Caco-2 (cell line): Measurements from ENCODE around the gene TRIM66. TPM values are rescaled to one million over a fixed set of nuclear protein-coding genes. Genes with fewer than 3 reads are reported as not detected.

Source experiments
- BruUV-seq: library from RNA; stranded (reverse); fragments of 400-500 nt; replicated peaks from 2 replicates; lab custom pipeline; 2021; lab: Mats Ljungman, UMichigan
- CTCF ChIA-PET: fragments of 300-600 bp; sonication (Branson Sonifier 250); formaldehyde crosslinking; loops from one replicate; lab custom pipeline; 2022; ENCODE audit warnings: antibody characterized with exemption; lab: Charles Lee
- POLR2A ChIA-PET: fragments of 300-600 bp; sonication (Branson Sonifier 250); formaldehyde crosslinking; loops from one replicate; lab custom pipeline; 2022; ENCODE audit warnings: antibody characterized with exemption; lab: Charles Lee
- DNase-seq, 2 experiments: peaks; one replicate each; pipeline versions ENCODE4 v3.0.0 to v3.0.0-alpha.2; 2020 to 2022
- H3K27me3 ChIP-seq: replicated peaks from 2 replicates; pipeline ENCODE4 v1.6.0; 2011; ENCODE audit warnings: low read length; ENCODE audit not compliant: control insufficient read depth, insufficient read depth
- H3K36me3 ChIP-seq: 2 replicates; pipeline ENCODE4 v1.5.1; 2011; ENCODE audit warnings: low read length; ENCODE audit not compliant: control insufficient read depth, insufficient read depth
- H3K4me1 ChIP-seq: fragments of 250-450 bp; sonication (Bioruptor Pico); 2 replicates; pipeline ENCODE4 v1.5.1; 2020; ENCODE audit warnings: mild to moderate bottlenecking
- H3K4me3 ChIP-seq: 2 replicates; pipeline ENCODE4 v1.5.1; 2011; ENCODE audit warnings: low read depth, mild to moderate bottlenecking, control low read depth, low read length
- H3K9me3 ChIP-seq: fragments of 250-450 bp; sonication (Bioruptor Pico); 2 replicates; pipeline ENCODE4 v1.5.1; 2020; ENCODE audit warnings: mild to moderate bottlenecking, moderate library complexity
- H3K27ac Mint-ChIP-seq: one replicate; pipeline ENCODE4 v1.8.0; 2022; ENCODE audit warnings: mixed read lengths; ENCODE audit not compliant: unreplicated experiment
- H3K27me3 Mint-ChIP-seq: one replicate; pipeline ENCODE4 v1.8.0; 2022; ENCODE audit warnings: mixed read lengths; ENCODE audit not compliant: insufficient read depth, unreplicated experiment
- H3K36me3 Mint-ChIP-seq: one replicate; pipeline ENCODE4 v1.8.0; 2022; ENCODE audit warnings: mild to moderate bottlenecking, mixed read lengths; ENCODE audit not compliant: insufficient read depth, unreplicated experiment
- H3K4me1 Mint-ChIP-seq: one replicate; pipeline ENCODE4 v1.8.0; 2022; ENCODE audit warnings: low read depth, mixed read lengths; ENCODE audit not compliant: unreplicated experiment
- H3K4me3 Mint-ChIP-seq: one replicate; pipeline ENCODE4 v1.8.0; 2022; ENCODE audit warnings: mild to moderate bottlenecking, moderate library complexity, mixed read lengths; ENCODE audit not compliant: unreplicated experiment
- H3K9me3 Mint-ChIP-seq: one replicate; pipeline ENCODE4 v1.8.0; 2022; ENCODE audit warnings: mixed read lengths; ENCODE audit not compliant: unreplicated experiment
- CTCF ChIP-seq, 2 experiments: fragments of 200-600 bp in 1 of 2; IDR thresholded peaks; 1 replicate in 1 of 2; 2 replicates in 1 of 2; pipeline versions ENCODE4 v1.5.1 to v1.8.0; 2011 to 2022; ENCODE audit warnings: antibody characterized with exemption in 1 of 2, control low read depth in 1 of 2, inconsistent platforms in 1 of 2, low read depth in 1 of 2, low read length in 1 of 2, mild to moderate bottlenecking in 1 of 2, moderate library complexity in 1 of 2; ENCODE audit not compliant: insufficient read depth in 1 of 2, severe bottlenecking in 1 of 2, unreplicated experiment in 1 of 2
- intact Hi-C: fragments of 100-400 bp; cut with micrococcal nuclease; formaldehyde crosslinking; loops from one replicate; pipeline ENCODE4 v1.10.0; 2022; ENCODE audit not compliant: unreplicated experiment
- total RNA-seq: library from RNA; stranded (reverse); gene quantifications from 2 replicates; pipeline ENCODE4 v1.2.3, GENCODE V29; 2022

Gene TRIM66
- total RNA-seq, 1 experiment from 2014 or later: 18.4 TPM

GRCh38 chr11:8693555-8693954 is 11.1 kb upstream of the TRIM66 start:
- no peak for TF ChIP-seq CTCF (IDR thresholded peaks at IDR 0.05; ENCODE audit: insufficient read depth in 1 of 2, low read depth in 1 of 2, low read length in 1 of 2, severe bottlenecking in 1 of 2, unreplicated experiment in 1 of 2)
- Histone ChIP-seq H3K4me3 (no peak overlapping the region), H3K4me1 (peaks cover 10% of the 10 kb centered on the region), H3K9me3 (no peaks in the 10 kb centered on the region), H3K27me3 (no peaks in the 10 kb centered on the region), H3K36me3 (peaks cover 7% of the 10 kb centered on the region)
- Mint-ChIP-seq H3K27ac (no peak overlapping the region), H3K4me3 (no peak overlapping the region), H3K36me3 (peaks cover 90% of the 10 kb centered on the region), H3K27me3 (no peaks in the 10 kb centered on the region), H3K9me3 (no peaks in the 10 kb centered on the region), H3K4me1 (peaks cover 26% of the 10 kb centered on the region)
- intact Hi-C loops: no loop called here
- BruUV-seq: TSS peak; percentile 52
- POLR2A ChIA-PET: no interaction called here
- CTCF ChIA-PET: no interaction called here
- no peak for DNase-seq

DNA sequence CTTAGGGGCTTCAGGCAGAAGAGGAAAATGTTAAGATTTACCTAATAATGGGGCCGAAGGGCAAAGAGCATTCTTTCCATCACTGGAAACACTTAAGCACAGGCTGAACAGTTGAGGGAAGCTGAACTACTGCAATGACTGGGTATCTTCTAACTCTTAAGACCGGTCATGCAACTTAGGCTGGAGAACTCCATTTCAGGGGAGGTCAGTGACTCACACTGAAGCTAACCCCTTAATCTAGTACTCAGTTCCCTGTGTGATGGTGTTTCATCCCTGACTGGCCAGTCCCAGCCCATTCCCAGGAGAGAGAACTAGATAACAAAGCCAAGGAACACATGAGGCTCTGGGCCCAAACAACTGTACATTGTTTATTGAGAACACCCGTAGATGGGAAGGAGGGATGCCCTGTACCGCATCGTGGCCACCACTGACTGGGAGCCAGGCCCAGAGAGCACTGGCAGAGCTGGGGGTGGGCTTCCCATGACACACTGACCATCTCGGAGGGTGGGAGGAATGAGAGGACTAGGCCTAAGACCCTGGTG is 10.6 kb upstream of the TRIM66 start:
- Histone ChIP-seq H3K36me3 (peaks cover 7% of the 10 kb centered on the region), H3K9me3 (no peaks in the 10 kb centered on the region), H3K4me1 (peaks cover 6% of the 10 kb centered on the region), H3K27me3 (no peaks in the 10 kb centered on the region), H3K4me3 (no peak overlapping the region)
- CTCF ChIA-PET: no interaction called here
- intact Hi-C loops: no loop called here
- Mint-ChIP-seq H3K36me3 (peaks cover 90% of the 10 kb centered on the region), H3K27me3 (no peaks in the 10 kb centered on the region), H3K4me3 (no peak overlapping the region), H3K4me1 (peaks cover 24% of the 10 kb centered on the region), H3K9me3 (no peaks in the 10 kb centered on the region), H3K27ac (no peak overlapping the region)
- no TSS peak for BruUV-seq
- no peak for TF ChIP-seq CTCF (IDR thresholded peaks at IDR 0.05; ENCODE audit: insufficient read depth in 1 of 2, low read depth in 1 of 2, low read length in 1 of 2, severe bottlenecking in 1 of 2, unreplicated experiment in 1 of 2)
- DNase-seq: no peak
- POLR2A ChIA-PET: no interaction called here

DNA sequence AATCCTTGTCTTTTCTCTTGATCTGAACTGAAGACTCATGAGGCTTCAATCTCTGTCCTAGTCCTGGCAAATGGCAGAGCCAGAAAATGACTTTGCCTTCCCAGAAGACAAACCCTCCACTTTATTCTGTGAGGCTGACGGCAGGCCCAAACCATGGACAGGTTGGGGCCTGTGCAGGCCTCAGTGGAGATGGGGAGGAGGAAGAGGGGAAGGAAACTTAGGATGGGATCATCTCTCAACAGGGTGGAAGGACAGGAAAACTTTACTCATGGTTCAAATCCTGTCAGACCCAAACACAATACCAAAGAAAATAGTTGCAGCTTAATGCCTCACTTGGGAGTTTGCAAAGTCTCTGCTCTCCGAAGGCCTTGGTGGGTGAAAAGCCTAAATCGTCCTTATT is 10.0 kb upstream of the TRIM66 start:
- peaks cover 91% of the 10 kb centered on the region for H3K36me3 Mint-ChIP-seq

More for the DNA sequence above, 10.0 kb upstream of the TRIM66 start:
- H3K4me3 ChIP-seq: no peak overlapping the region
- Mint-ChIP-seq H3K27me3 (no peaks in the 10 kb centered on the region), H3K4me1 (peaks cover 26% of the 10 kb centered on the region), H3K9me3 (no peaks in the 10 kb centered on the region), H3K27ac (no peak overlapping the region), H3K4me3 (no peak overlapping the region)
- no peak for DNase-seq
- CTCF ChIA-PET: no interaction called here
- no TSS peak for BruUV-seq
- H3K9me3 ChIP-seq: no peaks in the 10 kb centered on the region
- intact Hi-C loops: no loop called here
- H3K27me3 ChIP-seq: no peaks in the 10 kb centered on the region
- POLR2A ChIA-PET: no interaction called here
- TF ChIP-seq CTCF (IDR thresholded peaks at IDR 0.05; ENCODE audit: insufficient read depth in 1 of 2, low read depth in 1 of 2, low read length in 1 of 2, severe bottlenecking in 1 of 2, unreplicated experiment in 1 of 2): no peak
- peaks cover 11% of the 10 kb centered on the region for H3K4me1 ChIP-seq
- peaks cover 7% of the 10 kb centered on the region for H3K36me3 ChIP-seq
